Neural cell (in vitro differentiated cells): ENCODE data around the gene SDF2. TPM values are rescaled to one million over a fixed set of nuclear protein-coding genes. Genes with fewer than 3 reads are reported as not detected.

Experiments
- H2AFZ ChIP-seq: fragments of 200-600, 300-800 bp; sonication (generic), shearing (Covaris generic); 2 replicates; pipeline ENCODE4 v1.6.0; 2014; ENCODE audit warnings: low read depth, mild to moderate bottlenecking, antibody characterized with exemption, low read length, moderate library complexity
- H3F3A ChIP-seq: fragments of 200-600 bp; shearing (Covaris generic); 2 replicates; pipeline ENCODE4 v1.6.1; 2016; ENCODE audit warnings: mild to moderate bottlenecking, moderate library complexity, mixed read lengths, antibody characterized with exemption, low read length; ENCODE audit not compliant: insufficient read depth, poor library complexity, severe bottlenecking
- H3K27ac ChIP-seq: fragments of 200-600, 300-800 bp; sonication (generic), shearing (Covaris generic); 2 replicates; pipeline ENCODE4 v1.5.1; 2014; ENCODE audit warnings: mild to moderate bottlenecking, low read length, moderate library complexity
- H3K27me3 ChIP-seq: fragments of 300-800, 200-600 bp; sonication (generic), shearing (Covaris generic); 2 replicates; pipeline ENCODE4 v1.6.0; 2014; ENCODE audit warnings: mild to moderate bottlenecking, low read depth, low read length, moderate library complexity; ENCODE audit not compliant: insufficient read depth
- H3K36me3 ChIP-seq: fragments of 300-800, 200-600 bp; sonication (generic), shearing (Covaris generic); 2 replicates; pipeline ENCODE4 v1.5.1; 2014; ENCODE audit warnings: mild to moderate bottlenecking, antibody characterized with exemption, low read length, moderate library complexity; ENCODE audit not compliant: insufficient read depth
- H3K4me2 ChIP-seq: fragments of 300-800, 200-600 bp; sonication (generic), shearing (Covaris generic); 2 replicates; pipeline ENCODE4 v1.6.0; 2014; ENCODE audit warnings: mild to moderate bottlenecking, low read length
- H3K4me3 ChIP-seq: fragments of 300-800, 200-600 bp; sonication (generic), shearing (Covaris generic); 2 replicates; pipeline ENCODE4 v1.5.1; 2014; ENCODE audit warnings: mild to moderate bottlenecking, low read length, moderate library complexity
- H3K79me2 ChIP-seq: fragments of 200-600 bp; shearing (Covaris generic); replicated peaks from 2 replicates; pipeline ENCODE4 v1.6.0; 2014; ENCODE audit warnings: mild to moderate bottlenecking, low read length, moderate library complexity; ENCODE audit not compliant: insufficient read depth
- H3K9ac ChIP-seq: fragments of 300-800, 200-600 bp; sonication (generic), shearing (Covaris generic); 2 replicates; pipeline ENCODE4 v1.6.1; 2016; ENCODE audit warnings: mild to moderate bottlenecking, low read length, mixed read lengths
- H3K9me2 ChIP-seq: fragments of 200-600 bp; shearing (Covaris generic); 2 replicates; pipeline ENCODE4 v1.6.1; 2016; ENCODE audit warnings: mild to moderate bottlenecking, low read length, mixed read lengths; ENCODE audit not compliant: insufficient read depth
- H3K9me3 ChIP-seq: fragments of 200-600, 300-800 bp; sonication (generic), shearing (Covaris generic); 2 replicates; pipeline ENCODE4 v1.6.1; 2016; ENCODE audit warnings: mild to moderate bottlenecking, mixed run types, low read length, moderate library complexity, mixed read lengths
- H4K20me1 ChIP-seq: fragments of 200-600 bp; shearing (Covaris generic); 2 replicates; pipeline ENCODE4 v1.6.1; 2016; ENCODE audit warnings: mild to moderate bottlenecking, mixed run types; ENCODE audit not compliant: insufficient read depth
- EP300 ChIP-seq: fragments of 450-650 bp; conservative IDR thresholded peaks from 2 replicates; pipeline ENCODE4 v1.6.1; 2014; ENCODE audit warnings: antibody characterized with exemption, mild to moderate bottlenecking, moderate library complexity; ENCODE audit not compliant: poor library complexity, severe bottlenecking
- EZH2 ChIP-seq: fragments of 200-600, 300-800 bp; shearing (Covaris generic), sonication (generic); IDR thresholded peaks from 2 replicates; pipeline ENCODE4 v1.6.1; 2014; ENCODE audit warnings: antibody characterized with exemption, low read length, borderline replicate concordance, mild to moderate bottlenecking; ENCODE audit not compliant: insufficient read depth, poor library complexity, severe bottlenecking
- MXI1 ChIP-seq: fragments of 450-650 bp; conservative IDR thresholded peaks from 2 replicates; pipeline ENCODE4 v1.6.1; 2014; ENCODE audit warnings: antibody characterized with exemption, mild to moderate bottlenecking; ENCODE audit not compliant: poor library complexity, severe bottlenecking
- POLR2AphosphoS5 ChIP-seq: IDR thresholded peaks from 2 replicates; pipeline ENCODE4 v1.6.1; 2012
- RAD21 ChIP-seq: fragments of 450-650 bp; conservative IDR thresholded peaks from 2 replicates; pipeline ENCODE4 v1.6.1; 2014; ENCODE audit warnings: antibody characterized with exemption, mild to moderate bottlenecking, moderate library complexity
- SMC3 ChIP-seq: fragments of 450-650 bp; conservative IDR thresholded peaks from 2 replicates; pipeline ENCODE4 v1.6.1; 2014; ENCODE audit warnings: antibody characterized with exemption, mild to moderate bottlenecking, moderate library complexity; ENCODE audit not compliant: poor library complexity
- TAF1 ChIP-seq: IDR thresholded peaks from 2 replicates; pipeline ENCODE4 v1.6.1; 2012; ENCODE audit warnings: low read depth
- polyA plus RNA-seq: library from polyadenylated mRNA; depleted of rRNA; stranded (reverse); fragments of >200 nt; gene quantifications from 2 replicates; pipeline ENCODE4 v1.2.3, GENCODE V29; 2014
- TF ChIP-seq, protein P1 (sequence below): IDR thresholded peaks from 2 replicates; pipeline ENCODE4 v1.6.1; 2012; ENCODE audit warnings: borderline replicate concordance
- TF ChIP-seq, protein P2 (sequence below): fragments of 450-650 bp; IDR thresholded peaks from 2 replicates; pipeline ENCODE4 v1.5.1; 2014; ENCODE audit warnings: antibody characterized with exemption, mild to moderate bottlenecking, moderate library complexity; ENCODE audit not compliant: poor library complexity, severe bottlenecking

The SDF2 gene
- polyA plus RNA-seq, 1 donor from 2014 or later = 129 TPM

- Histone ChIP-seq H3F3A (no peaks in the 10 kb centered on the region), H3K9me2 (no peaks in the 10 kb centered on the region), H3K9ac (no peak overlapping the region), H3K79me2 (no peaks in the 10 kb centered on the region), H2AFZ (no peak overlapping the region), H3K9me3 (no peaks in the 10 kb centered on the region), H3K4me2 (no peak overlapping the region), H3K27ac (no peak overlapping the region), H4K20me1 (no peaks in the 10 kb centered on the region), H3K36me3 (peaks cover 11% of the 10 kb centered on the region), H3K4me3 (no peak overlapping the region), H3K27me3 (no peaks in the 10 kb centered on the region)
- no peak for TF ChIP-seq SMC3
- TF ChIP-seq, protein P1, sequence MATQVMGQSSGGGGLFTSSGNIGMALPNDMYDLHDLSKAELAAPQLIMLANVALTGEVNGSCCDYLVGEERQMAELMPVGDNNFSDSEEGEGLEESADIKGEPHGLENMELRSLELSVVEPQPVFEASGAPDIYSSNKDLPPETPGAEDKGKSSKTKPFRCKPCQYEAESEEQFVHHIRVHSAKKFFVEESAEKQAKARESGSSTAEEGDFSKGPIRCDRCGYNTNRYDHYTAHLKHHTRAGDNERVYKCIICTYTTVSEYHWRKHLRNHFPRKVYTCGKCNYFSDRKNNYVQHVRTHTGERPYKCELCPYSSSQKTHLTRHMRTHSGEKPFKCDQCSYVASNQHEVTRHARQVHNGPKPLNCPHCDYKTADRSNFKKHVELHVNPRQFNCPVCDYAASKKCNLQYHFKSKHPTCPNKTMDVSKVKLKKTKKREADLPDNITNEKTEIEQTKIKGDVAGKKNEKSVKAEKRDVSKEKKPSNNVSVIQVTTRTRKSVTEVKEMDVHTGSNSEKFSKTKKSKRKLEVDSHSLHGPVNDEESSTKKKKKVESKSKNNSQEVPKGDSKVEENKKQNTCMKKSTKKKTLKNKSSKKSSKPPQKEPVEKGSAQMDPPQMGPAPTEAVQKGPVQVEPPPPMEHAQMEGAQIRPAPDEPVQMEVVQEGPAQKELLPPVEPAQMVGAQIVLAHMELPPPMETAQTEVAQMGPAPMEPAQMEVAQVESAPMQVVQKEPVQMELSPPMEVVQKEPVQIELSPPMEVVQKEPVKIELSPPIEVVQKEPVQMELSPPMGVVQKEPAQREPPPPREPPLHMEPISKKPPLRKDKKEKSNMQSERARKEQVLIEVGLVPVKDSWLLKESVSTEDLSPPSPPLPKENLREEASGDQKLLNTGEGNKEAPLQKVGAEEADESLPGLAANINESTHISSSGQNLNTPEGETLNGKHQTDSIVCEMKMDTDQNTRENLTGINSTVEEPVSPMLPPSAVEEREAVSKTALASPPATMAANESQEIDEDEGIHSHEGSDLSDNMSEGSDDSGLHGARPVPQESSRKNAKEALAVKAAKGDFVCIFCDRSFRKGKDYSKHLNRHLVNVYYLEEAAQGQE = no peak
- TF ChIP-seq TAF1 = no peak
- TF ChIP-seq, protein P2, sequence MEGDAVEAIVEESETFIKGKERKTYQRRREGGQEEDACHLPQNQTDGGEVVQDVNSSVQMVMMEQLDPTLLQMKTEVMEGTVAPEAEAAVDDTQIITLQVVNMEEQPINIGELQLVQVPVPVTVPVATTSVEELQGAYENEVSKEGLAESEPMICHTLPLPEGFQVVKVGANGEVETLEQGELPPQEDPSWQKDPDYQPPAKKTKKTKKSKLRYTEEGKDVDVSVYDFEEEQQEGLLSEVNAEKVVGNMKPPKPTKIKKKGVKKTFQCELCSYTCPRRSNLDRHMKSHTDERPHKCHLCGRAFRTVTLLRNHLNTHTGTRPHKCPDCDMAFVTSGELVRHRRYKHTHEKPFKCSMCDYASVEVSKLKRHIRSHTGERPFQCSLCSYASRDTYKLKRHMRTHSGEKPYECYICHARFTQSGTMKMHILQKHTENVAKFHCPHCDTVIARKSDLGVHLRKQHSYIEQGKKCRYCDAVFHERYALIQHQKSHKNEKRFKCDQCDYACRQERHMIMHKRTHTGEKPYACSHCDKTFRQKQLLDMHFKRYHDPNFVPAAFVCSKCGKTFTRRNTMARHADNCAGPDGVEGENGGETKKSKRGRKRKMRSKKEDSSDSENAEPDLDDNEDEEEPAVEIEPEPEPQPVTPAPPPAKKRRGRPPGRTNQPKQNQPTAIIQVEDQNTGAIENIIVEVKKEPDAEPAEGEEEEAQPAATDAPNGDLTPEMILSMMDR = no peak
- TF ChIP-seq EP300 = no peak
- TF ChIP-seq POLR2AphosphoS5 = no peak
- no peak for TF ChIP-seq MXI1
- TF ChIP-seq RAD21 = no peak
- no peak for TF ChIP-seq EZH2
Measured at GRCh38 chr17:28693869-28694268, 32.2 kb upstream of the SDF2 start.

GRCh38 chr17:28689011-28689410, 27.3 kb upstream of the SDF2 start:
- H3K4me3 ChIP-seq = no peak overlapping the region
- no peak overlapping the region for H3K4me2 ChIP-seq
- no peaks in the 10 kb centered on the region for H3F3A ChIP-seq
- no peak overlapping the region for H3K27ac ChIP-seq
- TF ChIP-seq, protein P1 = no peak
- TF ChIP-seq EZH2 = no peak
- TF ChIP-seq, protein P2 = no peak
- TF ChIP-seq TAF1 = no peak
- TF ChIP-seq RAD21 = no peak
- no peak for TF ChIP-seq SMC3
- no peak overlapping the region for H2AFZ ChIP-seq
- no peaks in the 10 kb centered on the region for H3K9me3 ChIP-seq
- no peaks in the 10 kb centered on the region for H3K27me3 ChIP-seq
- H4K20me1 ChIP-seq = no peaks in the 10 kb centered on the region
- H3K79me2 ChIP-seq = no peaks in the 10 kb centered on the region
- peaks cover 23% of the 10 kb centered on the region for H3K36me3 ChIP-seq
- H3K9me2 ChIP-seq = no peaks in the 10 kb centered on the region
- no peak overlapping the region for H3K9ac ChIP-seq
